H7 (cell line): ENCODE measurements around the gene LRRC32. TPM values are rescaled to one million over a fixed set of nuclear protein-coding genes. Genes with fewer than 3 reads are reported as not detected.

Experiments
- DNase-seq: peaks from one replicate; pipeline ENCODE4 v3.0.0; 2012
- H3K27me3 ChIP-seq: 2 replicates; pipeline ENCODE4 v1.6.0; 2011; ENCODE audit warnings: mild to moderate bottlenecking, low read length; ENCODE audit not compliant: control insufficient read depth, insufficient read depth
- H3K36me3 ChIP-seq: replicated peaks from 2 replicates; pipeline ENCODE4 v1.5.1; 2011; ENCODE audit warnings: low read length; ENCODE audit not compliant: control insufficient read depth, insufficient read depth
- H3K4me3 ChIP-seq: 2 replicates; pipeline ENCODE4 v1.5.1; 2011; ENCODE audit warnings: low read depth, mild to moderate bottlenecking, control low read depth, low read length, moderate library complexity; ENCODE audit not compliant: insufficient read depth
- total RNA-seq: library from RNA; depleted of rRNA; stranded (reverse); fragments of >200 nt; shearing (Covaris generic); gene quantifications from 2 replicates; pipeline ENCODE4 v1.2.3, GENCODE V29; 2014

LRRC32 gene
- total RNA-seq, 1 experiment from 2014 or later = 0.94 TPM

DNA sequence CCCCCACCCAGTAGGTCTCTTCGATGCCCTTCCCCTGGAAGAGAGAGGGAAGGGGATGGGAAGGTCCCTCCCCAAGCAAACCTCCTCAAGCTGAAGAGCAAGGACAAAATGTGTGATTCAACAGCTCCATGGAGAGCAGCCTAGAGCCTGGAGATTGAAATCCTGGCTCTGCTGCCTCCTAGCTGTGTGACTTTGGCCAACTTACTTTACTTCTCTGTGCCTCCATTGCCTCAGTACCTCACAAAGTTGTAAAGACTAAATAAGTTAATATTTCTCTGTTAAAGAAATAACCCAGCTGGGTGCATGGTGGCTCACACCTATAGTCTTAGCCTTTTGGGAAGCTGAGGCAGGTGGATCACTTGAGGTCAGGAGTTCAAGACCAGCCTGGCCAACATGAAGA, 21.1 kb upstream of the LRRC32 start:
- DNase-seq = no peak
- Histone ChIP-seq H3K27me3 (no peaks in the 10 kb centered on the region), H3K36me3 (no peaks in the 10 kb centered on the region), H3K4me3 (no peak overlapping the region)

DNA sequence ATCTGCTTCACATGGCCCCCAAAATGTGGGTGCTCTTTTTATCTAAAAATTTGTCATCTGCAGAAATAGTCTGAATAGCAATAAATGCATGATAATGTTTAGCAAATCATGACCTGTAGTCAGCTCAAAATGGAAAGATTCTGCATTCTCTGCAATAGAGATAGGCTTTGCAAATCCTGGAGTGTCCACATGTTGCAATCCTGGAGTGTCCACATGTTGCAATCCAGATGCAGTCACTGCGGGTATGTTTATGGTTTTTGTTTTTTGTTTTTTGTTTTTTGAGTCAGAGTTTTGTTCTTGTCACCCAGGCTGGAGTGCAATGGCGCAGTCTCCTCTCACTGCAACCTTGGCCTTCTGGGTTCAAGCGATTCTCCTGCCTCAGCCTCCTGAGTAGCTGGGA, 20.2 kb upstream of the LRRC32 start:
- no peak for DNase-seq
- H3K36me3 ChIP-seq = no peaks in the 10 kb centered on the region
- H3K4me3 ChIP-seq = no peak overlapping the region
- H3K27me3 ChIP-seq = no peaks in the 10 kb centered on the region

DNA sequence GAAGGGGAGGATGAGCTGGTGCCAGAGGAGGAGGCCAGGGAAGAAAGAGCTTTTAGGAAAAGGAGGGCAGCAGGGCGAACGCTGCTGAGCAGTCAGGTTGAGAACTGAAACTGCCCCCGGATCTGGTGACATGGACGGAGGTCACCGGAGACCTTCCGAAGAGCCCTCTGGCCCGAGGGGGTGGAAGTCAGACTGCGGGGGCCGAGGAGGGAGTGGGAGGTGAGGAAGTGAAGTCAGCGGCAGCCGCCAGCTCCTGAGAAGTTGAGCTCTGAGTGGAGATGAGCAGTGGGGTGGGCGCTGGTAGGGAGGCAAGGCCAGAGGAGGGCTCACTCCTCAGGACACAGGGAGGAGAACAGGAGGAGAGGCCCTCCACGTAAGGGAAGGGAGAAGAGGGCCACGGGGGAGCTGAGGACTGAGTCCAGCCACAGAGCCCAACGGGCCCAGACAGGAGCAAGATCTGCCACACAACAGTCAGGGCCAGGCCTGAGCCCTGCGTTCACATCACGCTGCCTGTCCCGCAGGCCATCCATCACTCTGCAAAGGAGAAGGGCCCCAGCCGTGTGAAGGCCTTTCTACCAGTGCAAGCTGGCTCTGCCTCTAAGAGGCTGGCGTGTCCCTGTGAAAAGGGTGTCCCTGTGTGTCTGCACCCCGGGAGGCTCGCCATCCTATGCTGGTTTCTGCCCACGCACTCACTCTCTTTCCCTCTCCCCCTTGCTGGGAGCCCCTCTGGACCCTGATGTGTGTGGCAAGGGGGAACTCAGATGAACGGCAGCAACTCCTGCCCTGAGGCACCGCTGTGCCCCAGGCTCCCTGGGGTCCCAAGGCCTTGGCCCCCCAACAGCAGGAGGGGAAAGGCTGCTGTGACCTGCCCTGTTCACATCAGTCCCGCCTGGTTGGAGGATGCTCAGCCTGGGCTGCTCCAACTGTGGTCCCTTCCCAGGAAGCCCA, 19.0 kb upstream of the LRRC32 start:
- Histone ChIP-seq H3K36me3 (no peaks in the 10 kb centered on the region), H3K27me3 (no peaks in the 10 kb centered on the region), H3K4me3 (no peak overlapping the region)
- DNase-seq = peak; percentile 56

DNA sequence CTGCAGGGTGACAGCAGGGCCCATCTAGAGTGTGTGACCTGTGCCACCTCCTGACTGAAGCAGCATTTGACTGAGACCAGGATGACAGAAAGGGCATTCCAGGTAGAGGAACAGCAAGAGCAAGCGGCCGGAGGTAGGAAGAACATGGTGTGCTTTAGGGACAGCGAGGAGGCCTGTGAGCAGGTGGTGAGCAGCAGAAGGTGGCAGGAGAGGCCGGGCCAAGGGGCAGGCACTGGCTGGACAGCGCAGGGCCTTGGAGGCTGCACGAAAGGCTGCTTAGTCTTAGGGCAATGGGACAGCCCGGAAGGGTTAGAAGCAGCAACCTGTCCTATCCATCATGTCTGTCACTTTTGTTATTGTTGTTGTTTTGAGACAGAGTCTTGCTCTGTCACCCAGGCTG, 17.6 kb upstream of the LRRC32 start:
- DNase-seq = no peak
- Histone ChIP-seq H3K4me3 (no peak overlapping the region), H3K36me3 (no peaks in the 10 kb centered on the region), H3K27me3 (no peaks in the 10 kb centered on the region)

DNA sequence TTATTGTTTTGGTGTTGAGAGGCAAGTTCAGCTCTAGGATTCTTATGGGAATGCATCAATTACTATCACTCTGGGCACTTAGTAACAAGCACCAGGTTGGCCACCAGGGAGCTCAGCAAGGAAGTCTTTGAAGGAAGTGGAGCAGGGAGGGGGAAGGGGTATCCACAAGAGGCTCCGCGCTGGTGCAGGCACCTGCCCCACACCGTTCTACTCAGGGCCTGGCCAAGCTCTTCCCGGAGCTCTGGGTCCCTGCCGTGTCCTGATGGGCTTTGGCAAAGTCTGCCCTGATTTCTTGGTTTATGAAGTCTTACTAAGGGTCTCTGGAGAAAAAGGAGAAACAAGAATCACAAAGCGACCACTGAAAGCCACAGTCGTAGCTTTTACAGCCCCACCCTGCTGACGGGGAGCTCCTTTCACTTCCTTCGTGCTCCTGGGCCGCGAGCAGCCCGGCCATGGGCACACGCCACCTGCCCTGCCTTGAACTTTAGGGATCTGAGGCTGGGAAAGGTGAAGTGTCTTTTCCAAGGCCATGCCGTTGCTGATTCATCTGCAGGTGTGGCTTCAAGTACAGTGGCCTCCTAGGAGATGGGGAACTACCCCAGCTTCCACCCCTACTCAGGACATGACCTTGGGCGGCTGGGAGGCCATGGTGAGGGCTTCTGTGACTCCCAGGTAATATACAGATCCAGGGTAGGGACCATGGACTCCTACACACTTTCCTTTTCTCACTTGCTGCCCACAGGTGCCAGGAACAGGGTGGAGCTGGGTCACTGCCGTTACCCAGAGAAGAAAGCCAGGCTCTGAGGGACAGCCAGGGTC, 15.9 kb upstream of the LRRC32 start:
- peak; percentile 90 for DNase-seq
- no peak overlapping the region for H3K4me3 ChIP-seq
- H3K36me3 ChIP-seq = no peaks in the 10 kb centered on the region
- no peaks in the 10 kb centered on the region for H3K27me3 ChIP-seq

DNA sequence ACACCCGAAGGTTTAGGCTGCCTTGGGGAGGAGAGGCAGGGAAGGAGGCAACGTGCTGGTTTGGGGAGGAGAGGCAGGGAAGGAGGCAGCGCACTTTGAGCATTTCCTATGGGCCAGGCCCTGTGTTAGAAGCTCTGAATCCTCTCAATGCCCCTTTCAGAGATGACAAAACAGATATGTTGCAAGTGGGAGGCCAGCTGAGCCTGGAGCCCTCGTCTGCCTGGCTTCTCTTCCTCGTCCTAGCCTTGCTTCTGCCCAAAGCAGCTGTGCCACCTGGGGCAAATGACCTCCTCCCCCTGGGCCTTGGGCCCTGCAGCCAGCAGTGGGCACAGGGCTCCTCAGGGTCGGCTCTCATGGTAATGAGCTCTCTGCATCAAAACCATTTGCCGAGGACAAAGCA, 15.3 kb upstream of the LRRC32 start:
- Histone ChIP-seq H3K4me3 (no peak overlapping the region), H3K27me3 (no peaks in the 10 kb centered on the region), H3K36me3 (no peaks in the 10 kb centered on the region)
- no peak for DNase-seq

DNA sequence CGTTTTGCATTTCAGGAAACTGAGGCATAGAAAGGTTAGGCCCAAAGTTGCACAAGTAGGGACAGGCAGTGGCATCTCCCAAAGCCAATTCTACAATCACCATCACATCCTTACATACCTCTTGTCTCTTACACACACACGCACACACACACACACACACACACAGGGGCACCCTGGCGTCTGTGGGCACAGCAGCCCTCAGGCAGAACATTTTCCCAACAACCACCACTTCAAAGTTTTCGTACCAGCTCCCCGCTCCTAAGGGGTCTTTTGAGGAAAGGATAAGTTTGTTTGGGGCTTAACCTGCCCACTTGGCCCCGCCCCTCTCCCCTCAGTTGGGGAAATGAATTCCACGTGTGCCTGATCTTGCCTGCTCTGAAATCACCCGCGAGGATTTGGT, 14.7 kb upstream of the LRRC32 start:
- no peak for DNase-seq
- H3K36me3 ChIP-seq = no peaks in the 10 kb centered on the region
- no peaks in the 10 kb centered on the region for H3K27me3 ChIP-seq
- no peak overlapping the region for H3K4me3 ChIP-seq

DNA sequence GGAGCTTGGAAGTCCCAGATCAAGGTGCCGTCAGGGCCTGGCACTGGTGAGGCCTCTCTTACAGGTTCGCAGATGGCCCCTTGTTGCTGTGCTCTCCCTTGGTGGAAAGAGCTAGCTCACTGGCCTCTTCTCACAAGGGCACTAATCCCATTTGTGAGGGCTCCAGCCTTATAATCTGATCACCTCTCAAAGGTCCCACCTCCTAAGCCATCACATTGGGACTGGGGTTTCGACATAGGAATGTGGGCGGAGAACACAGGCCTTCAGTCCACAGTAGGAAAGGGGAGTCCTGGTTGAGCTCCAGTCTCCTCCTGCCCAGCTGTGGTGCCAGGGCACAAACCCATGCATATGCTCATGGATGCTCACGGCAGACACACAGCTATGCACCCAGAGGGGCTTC, 14.0 kb upstream of the LRRC32 start:
- H3K36me3 ChIP-seq = no peaks in the 10 kb centered on the region
- no peak for DNase-seq
- no peak overlapping the region for H3K4me3 ChIP-seq
- no peaks in the 10 kb centered on the region for H3K27me3 ChIP-seq

DNA sequence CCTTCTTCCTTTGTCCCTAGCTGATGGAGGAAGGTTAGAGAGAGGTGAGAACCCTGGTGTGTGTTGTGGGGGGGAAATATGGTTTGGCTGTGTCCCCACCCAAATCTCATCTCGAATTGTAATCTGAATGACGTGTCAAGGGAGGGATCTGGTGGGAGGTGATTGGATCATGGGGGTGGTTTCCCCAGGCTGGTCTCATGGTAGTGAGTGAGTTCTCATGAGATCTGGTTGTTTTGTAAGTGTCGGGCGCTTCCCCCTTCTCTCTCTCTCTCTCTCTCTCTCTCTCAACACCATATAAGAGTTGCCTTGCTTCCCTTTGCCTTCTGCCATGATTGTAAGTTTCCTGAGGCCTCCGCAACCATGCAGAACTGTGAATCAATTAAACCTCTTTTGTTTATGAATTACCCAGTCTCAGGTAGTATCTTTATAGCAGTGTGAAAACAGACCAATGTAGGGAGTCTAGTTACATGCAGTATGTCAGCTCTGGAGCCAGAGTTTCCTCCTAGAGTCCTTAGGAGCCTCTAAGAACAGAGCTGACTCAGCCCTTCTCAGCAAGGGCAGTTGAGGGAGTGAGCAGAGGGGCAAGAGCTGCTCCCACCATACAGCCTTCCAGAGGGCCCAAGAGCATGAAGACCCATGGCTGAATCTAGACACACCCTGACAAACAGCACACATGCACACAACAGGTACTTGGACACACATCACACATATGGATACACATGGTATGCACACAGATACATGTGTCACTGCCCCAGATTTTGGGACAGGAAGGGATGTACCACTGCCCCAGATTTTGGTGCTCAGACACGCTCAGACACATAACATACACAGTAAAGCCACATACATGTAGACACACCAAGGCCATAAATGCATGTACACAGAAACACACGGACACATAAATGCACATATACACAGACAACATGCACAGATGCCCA, 12.9 kb upstream of the LRRC32 start:
- H3K36me3 ChIP-seq = no peaks in the 10 kb centered on the region
- no peak for DNase-seq
- no peak overlapping the region for H3K4me3 ChIP-seq

DNA sequence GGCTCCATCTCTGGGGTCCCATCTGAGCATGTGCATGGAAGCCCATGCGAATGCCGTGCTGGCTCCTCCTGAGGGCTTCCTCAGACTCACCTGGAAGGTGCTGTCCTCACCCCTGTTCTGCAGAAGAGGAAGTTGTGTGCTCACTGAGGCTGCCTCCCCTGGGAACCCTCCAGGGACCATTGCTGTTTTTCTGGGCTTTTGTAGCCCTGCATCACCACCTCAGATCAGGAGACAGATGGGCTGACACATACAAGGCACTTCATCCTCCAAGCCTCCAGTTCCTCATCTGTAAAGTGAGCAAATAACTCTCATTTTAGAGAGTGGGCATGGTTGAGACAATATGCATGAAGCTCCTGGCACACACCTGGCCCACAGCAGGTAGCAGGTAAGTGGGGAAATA, 12.1 kb upstream of the LRRC32 start:
- Histone ChIP-seq H3K27me3 (no peaks in the 10 kb centered on the region), H3K4me3 (no peak overlapping the region), H3K36me3 (no peaks in the 10 kb centered on the region)
- no peak for DNase-seq

More for the DNA sequence above, 12.9 kb upstream of the LRRC32 start:
- H3K27me3 ChIP-seq = no peaks in the 10 kb centered on the region

DNA sequence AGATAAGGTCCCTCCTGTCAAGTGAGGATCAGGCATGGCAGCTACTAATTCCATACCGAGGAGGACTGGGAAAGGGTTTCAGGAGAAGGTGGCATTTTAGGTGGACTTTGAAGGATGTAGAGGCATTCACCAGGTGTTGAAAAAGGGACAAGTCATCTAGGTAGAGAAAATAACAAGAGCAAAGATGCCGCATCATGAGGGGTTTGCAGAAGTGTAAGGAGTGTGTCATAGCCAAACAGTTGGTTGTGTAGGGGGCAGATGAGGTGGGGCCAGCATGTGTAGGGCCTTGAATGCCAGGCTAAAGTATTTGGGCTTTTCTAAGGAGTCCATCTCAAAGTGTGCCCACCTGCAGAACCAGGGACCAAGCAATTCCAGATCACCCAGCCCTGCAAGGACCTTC, 11.6 kb upstream of the LRRC32 start:
- no peak for DNase-seq
- no peaks in the 10 kb centered on the region for H3K36me3 ChIP-seq
- no peaks in the 10 kb centered on the region for H3K27me3 ChIP-seq
- no peak overlapping the region for H3K4me3 ChIP-seq

DNA sequence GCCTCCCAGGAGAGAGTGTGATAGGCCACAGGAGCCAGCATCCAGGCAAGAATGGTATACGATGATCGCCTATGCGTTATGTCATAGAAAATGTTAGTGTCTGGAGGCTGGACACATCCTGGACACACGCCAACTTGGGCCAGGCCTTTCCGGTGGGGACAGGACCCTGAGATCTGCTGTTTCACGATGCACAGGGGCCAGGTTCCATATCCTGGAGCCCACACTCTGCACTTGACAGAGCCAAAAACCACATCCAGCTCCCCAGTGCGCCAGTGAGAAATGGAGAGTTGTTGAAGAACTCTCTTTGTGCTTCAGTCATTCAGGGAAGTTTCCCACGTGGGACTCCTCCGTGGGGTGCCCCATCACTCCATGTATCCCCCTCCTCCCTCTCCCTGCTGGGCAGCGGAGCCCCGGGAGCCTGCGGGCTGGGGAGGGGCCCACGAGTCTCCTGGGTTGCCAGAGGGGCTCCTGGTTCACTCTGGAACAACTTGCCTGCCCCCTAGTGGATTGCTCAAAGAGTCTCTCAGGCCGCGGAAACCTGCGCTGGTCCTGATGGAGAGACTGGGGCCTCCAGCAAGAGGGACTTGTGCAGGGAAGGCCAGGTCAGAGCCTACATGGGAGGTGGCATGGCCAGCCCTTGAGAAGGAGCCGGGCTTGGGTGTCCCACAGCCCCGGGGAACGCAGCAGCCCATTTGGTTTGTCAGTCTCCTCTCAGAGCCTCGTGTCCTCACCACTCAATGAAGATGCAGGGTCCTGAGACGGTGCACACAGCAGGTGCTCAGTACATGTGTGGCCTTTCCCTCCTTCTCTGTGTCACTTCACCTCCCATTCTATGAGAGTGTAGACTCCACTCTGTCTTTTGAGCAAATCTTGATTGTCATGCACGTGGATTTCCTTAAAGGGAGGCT, 10.2 kb upstream of the LRRC32 start:
- no peak overlapping the region for H3K4me3 ChIP-seq
- peak; percentile 98 for DNase-seq
- H3K27me3 ChIP-seq = no peaks in the 10 kb centered on the region
- no peaks in the 10 kb centered on the region for H3K36me3 ChIP-seq

DNA sequence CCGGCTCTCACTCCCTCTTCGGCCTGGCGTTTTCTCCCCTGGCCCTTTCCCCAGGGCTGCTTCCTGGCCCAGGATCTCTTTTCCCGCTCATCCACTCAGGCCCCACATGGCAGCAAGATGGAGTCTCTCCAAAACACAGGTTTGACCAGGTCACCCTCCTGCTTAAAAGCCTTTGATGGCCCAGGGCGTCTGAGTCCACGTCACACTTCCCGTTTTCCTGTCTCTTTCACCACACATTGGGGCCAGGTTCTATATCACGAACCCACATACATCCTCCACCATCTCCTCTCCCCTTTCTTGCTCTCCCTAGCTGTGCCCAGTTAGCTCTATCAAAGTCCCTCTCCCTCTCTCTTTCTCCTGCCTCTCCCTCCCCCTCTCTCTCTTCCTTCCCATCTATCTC, 7.8 kb upstream of the LRRC32 start:
- DNase-seq = no peak
- no peaks in the 10 kb centered on the region for H3K36me3 ChIP-seq

More for the DNA sequence above, 7.8 kb upstream of the LRRC32 start:
- no peaks in the 10 kb centered on the region for H3K27me3 ChIP-seq
- no peak overlapping the region for H3K4me3 ChIP-seq
